ENCODE results near the gene C16orf86.

C16orf86 gene

DNA sequence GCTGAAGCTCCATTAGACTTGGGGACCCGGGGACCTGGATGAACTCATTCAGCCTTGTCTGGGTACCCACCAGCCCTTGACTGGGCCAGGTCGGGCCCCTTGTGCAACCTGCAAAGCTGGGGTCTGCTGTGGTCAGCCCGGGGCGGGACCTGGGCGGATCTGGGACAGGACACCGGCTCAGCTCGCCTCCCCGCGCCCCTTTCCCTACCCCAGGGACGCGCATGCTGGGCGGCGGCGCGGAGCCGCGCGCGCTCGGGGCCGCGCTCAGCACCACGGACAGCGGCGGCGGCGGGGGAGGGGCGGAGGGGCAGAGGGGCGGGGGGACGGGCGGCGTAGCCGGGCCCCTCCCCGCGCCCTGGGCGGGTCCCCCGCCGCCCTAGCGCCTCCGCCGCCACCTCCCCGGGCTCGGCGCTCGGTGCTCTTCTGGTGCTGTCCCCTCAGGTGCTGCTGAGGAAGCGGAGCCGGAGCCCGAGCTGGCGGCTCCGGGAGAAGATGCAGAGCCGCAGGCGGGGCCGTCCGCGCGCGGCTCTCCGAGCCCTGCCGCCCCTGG is 14.0 kb upstream of the C16orf86 start:
- TF ChIP-seq SIN3A (IDR thresholded peaks at IDR 0.05; ENCODE audit: borderline replicate concordance, insufficient read depth, low read length), result no peak; the same call in 1 of the 2 replicates
- TF ChIP-seq, protein P1, sequence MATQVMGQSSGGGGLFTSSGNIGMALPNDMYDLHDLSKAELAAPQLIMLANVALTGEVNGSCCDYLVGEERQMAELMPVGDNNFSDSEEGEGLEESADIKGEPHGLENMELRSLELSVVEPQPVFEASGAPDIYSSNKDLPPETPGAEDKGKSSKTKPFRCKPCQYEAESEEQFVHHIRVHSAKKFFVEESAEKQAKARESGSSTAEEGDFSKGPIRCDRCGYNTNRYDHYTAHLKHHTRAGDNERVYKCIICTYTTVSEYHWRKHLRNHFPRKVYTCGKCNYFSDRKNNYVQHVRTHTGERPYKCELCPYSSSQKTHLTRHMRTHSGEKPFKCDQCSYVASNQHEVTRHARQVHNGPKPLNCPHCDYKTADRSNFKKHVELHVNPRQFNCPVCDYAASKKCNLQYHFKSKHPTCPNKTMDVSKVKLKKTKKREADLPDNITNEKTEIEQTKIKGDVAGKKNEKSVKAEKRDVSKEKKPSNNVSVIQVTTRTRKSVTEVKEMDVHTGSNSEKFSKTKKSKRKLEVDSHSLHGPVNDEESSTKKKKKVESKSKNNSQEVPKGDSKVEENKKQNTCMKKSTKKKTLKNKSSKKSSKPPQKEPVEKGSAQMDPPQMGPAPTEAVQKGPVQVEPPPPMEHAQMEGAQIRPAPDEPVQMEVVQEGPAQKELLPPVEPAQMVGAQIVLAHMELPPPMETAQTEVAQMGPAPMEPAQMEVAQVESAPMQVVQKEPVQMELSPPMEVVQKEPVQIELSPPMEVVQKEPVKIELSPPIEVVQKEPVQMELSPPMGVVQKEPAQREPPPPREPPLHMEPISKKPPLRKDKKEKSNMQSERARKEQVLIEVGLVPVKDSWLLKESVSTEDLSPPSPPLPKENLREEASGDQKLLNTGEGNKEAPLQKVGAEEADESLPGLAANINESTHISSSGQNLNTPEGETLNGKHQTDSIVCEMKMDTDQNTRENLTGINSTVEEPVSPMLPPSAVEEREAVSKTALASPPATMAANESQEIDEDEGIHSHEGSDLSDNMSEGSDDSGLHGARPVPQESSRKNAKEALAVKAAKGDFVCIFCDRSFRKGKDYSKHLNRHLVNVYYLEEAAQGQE (IDR thresholded peaks at IDR 0.05; ENCODE audit: insufficient read depth in 1 of 2, low read depth in 2 of 2, low read length in 2 of 2), result peak; percentile 87 to 93
- no peak for TF ChIP-seq FOXP2 (optimal IDR thresholded peaks at IDR 0.05; ENCODE audit: borderline replicate concordance, extremely low read depth, extremely low read length, insufficient read depth)

DNA sequence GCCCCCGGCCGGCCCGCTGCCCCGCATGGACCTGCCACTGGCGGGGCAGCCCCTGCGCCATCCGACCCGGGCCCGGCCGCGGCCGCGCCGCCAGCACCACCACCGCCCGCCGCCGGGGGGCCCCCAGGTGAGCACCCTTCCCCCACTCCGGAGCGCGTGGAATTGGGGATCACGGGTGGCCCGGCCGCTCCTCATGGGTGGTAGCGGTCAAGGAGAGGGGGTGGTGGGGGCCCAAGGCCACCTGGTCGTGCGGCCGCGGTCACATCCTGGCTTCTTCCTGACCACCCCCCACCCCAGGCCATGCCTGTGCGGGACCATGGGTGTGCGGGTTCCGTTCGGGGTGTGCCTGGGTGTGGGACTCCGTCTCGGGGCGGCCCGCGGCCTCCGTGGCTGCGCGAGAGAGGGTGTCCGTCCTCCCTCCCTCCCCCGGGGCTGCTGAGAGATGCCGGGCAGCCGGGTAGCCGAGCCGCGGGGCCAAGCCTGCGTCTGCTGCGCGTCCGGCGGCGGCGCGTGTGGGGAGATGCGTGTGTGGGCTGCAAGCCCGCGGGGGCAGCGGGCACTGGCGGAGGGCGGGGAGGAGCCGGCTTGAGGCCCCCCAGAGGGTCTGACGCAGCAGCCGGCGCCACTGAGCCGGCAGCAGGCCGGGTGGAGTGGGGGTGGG is 13.4 kb upstream of the C16orf86 start:
- TF ChIP-seq FOXP2 (optimal IDR thresholded peaks at IDR 0.05; ENCODE audit: borderline replicate concordance, extremely low read depth, extremely low read length, insufficient read depth) (peak; percentile 47), POLR2AphosphoS5 (IDR thresholded peaks at IDR 0.05; ENCODE audit: low read depth, low read length) (no peak), TAF1 (IDR thresholded peaks at IDR 0.05; ENCODE audit: borderline replicate concordance, insufficient read depth, low read length) (no peak), SIN3A (IDR thresholded peaks at IDR 0.05; ENCODE audit: borderline replicate concordance, insufficient read depth, low read length) (no peak)
- TF ChIP-seq, protein P1 (IDR thresholded peaks at IDR 0.05; ENCODE audit: insufficient read depth in 1 of 2, low read depth in 2 of 2, low read length in 2 of 2), result no peak

DNA sequence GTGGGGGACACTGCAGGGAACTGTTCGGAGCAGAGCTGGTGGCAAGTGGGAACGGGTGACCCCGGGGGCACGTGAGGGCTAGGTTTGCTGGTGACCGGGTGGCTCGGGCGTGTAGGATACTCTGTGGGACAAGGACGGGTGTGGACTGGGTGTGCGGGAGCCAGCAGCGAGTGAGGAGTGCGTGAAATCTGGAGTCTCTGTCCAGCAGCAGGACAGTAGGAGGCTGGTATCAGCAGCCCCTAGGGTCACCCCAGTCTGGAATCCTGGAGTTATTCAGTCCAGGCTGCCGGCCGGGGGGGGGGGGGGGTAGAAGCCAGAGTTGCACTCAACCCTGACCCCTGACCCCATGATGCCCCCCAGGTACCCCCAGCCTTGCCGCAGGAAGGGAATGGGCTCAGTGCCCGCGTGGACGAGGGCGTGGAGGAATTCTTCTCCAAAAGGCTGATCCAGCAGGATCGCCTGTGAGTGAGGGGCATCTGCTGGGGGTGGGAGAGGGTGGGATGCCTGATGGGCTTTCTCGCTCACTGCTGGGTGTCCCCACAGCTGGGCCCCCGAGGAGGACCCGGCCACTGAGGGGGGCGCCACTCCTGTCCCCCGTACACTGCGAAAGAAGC is 12.7 kb upstream of the C16orf86 start:
- no peak for TF ChIP-seq SIN3A (IDR thresholded peaks at IDR 0.05; ENCODE audit: borderline replicate concordance, insufficient read depth, low read length)
- TF ChIP-seq, protein P1 (IDR thresholded peaks at IDR 0.05; ENCODE audit: insufficient read depth in 1 of 2, low read depth in 2 of 2, low read length in 2 of 2), result peak; percentile 78 to 89

DNA sequence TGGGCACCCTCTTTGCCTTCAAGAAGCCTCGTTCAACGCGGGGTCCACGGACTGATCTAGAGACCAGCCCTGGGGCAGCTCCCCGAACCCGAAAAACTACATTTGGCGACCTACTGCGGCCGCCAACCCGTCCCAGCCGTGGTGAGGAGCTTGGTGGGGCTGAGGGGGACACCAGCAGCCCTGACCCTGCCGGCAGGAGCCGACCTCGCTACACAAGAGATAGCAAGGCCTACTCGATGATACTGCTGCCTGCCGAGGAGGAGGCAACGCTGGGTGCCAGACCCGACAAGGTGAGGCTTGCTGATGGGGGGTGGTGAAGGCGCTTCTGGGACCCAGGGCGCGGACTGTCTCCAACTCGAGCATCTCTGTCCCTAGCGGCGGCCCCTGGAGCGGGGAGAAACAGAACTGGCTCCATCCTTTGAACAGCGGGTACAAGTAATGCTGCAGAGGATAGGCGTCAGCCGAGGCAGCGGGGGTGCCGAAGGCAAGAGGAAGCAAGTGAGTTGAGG is 12.2 kb upstream of the C16orf86 start:
- TF ChIP-seq TAF1 (IDR thresholded peaks at IDR 0.05; ENCODE audit: borderline replicate concordance, insufficient read depth, low read length), result no peak
- no peak for TF ChIP-seq FOXP2 (optimal IDR thresholded peaks at IDR 0.05; ENCODE audit: borderline replicate concordance, extremely low read depth, extremely low read length, insufficient read depth)
- no peak for TF ChIP-seq POLR2AphosphoS5 (IDR thresholded peaks at IDR 0.05; ENCODE audit: low read depth, low read length)
- TF ChIP-seq SIN3A (IDR thresholded peaks at IDR 0.05; ENCODE audit: borderline replicate concordance, insufficient read depth, low read length), result no peak
- TF ChIP-seq, protein P1 (IDR thresholded peaks at IDR 0.05; ENCODE audit: insufficient read depth in 1 of 2, low read depth in 2 of 2, low read length in 2 of 2), result no peak

Measured in PFSK-1 (cell line).